Measurements from ENCODE around the gene ICAM2. TPM values are rescaled to one million over a fixed set of nuclear protein-coding genes. Genes with fewer than 3 reads are reported as not detected.

Gene ICAM2
- total RNA-seq, 1 experiment from 2014 or later, result not detected

- DNase-seq, result no peak
- no peak overlapping the region for H3K4me3 ChIP-seq
Measured at GRCh38 chr17:63954402-63955063, 65.9 kb downstream of the ICAM2 start.

More at GRCh38 chr17:63954402-63955063, 65.9 kb downstream of the ICAM2 start:
- H3K27me3 ChIP-seq, result no peaks in the 10 kb centered on the region
- H3K36me3 ChIP-seq, result no peaks in the 10 kb centered on the region
- H3K9me3 ChIP-seq, result no peaks in the 10 kb centered on the region

Other genes with a start within 250 kb of the ICAM2 start
- gene CCDC47, start 247.0 kb downstream of the ICAM2 start, total RNA-seq (2014; rRNA removed; shearing (Covaris generic); ENCODE audit: low replicate concordance), result 49.1 and 92.0 TPM in 2 replicates
- gene DDX42, start 246.5 kb downstream of the ICAM2 start, total RNA-seq (2014; rRNA removed; shearing (Covaris generic); ENCODE audit: low replicate concordance), result 37.7 and 83.3 TPM in 2 replicates
- gene PSMC5, start 193.2 kb downstream of the ICAM2 start, total RNA-seq (2014; rRNA removed; shearing (Covaris generic); ENCODE audit: low replicate concordance), result 116 and 133 TPM in 2 replicates
- 33.3 and 58.6 TPM in 2 replicates for gene FTSJ3, start 193.0 kb downstream of the ICAM2 start, total RNA-seq (2014; rRNA removed; shearing (Covaris generic); ENCODE audit: low replicate concordance)
- 156 and 163 TPM in 2 replicates for gene SMARCD2, start 177.9 kb downstream of the ICAM2 start, total RNA-seq (2014; rRNA removed; shearing (Covaris generic); ENCODE audit: low replicate concordance)
- gene CSH2, start 147.0 kb downstream of the ICAM2 start, total RNA-seq (2014; rRNA removed; shearing (Covaris generic); ENCODE audit: low replicate concordance), result not detected in 2 replicates
- not detected in 2 replicates for gene GH2, start 138.7 kb downstream of the ICAM2 start, total RNA-seq (2014; rRNA removed; shearing (Covaris generic); ENCODE audit: low replicate concordance)
- gene CSH1, start 124.1 kb downstream of the ICAM2 start, total RNA-seq (2014; rRNA removed; shearing (Covaris generic); ENCODE audit: low replicate concordance), result not detected in 2 replicates
- not detected in 2 replicates for gene CSHL1, start 109.4 kb downstream of the ICAM2 start, total RNA-seq (2014; rRNA removed; shearing (Covaris generic); ENCODE audit: low replicate concordance)
- gene GH1, start 101.8 kb downstream of the ICAM2 start, total RNA-seq (2014; rRNA removed; shearing (Covaris generic); ENCODE audit: low replicate concordance), result not detected in 2 replicates
- not detected in 2 replicates for gene CD79B, start 88.3 kb downstream of the ICAM2 start, total RNA-seq (2014; rRNA removed; shearing (Covaris generic); ENCODE audit: low replicate concordance)
- not detected in 2 replicates for gene SCN4A, start 47.7 kb downstream of the ICAM2 start, total RNA-seq (2014; rRNA removed; shearing (Covaris generic); ENCODE audit: low replicate concordance)
- gene PRR29, start 22.3 kb downstream of the ICAM2 start, total RNA-seq (2014; rRNA removed; shearing (Covaris generic); ENCODE audit: low replicate concordance), result not detected in 2 replicates
- 3.0 and 6.9 TPM in 2 replicates for gene ERN1, start 109.5 kb upstream of the ICAM2 start, total RNA-seq (2014; rRNA removed; shearing (Covaris generic); ENCODE audit: low replicate concordance)
- 9.2 and 17.2 TPM in 2 replicates for gene TEX2, start 242.6 kb upstream of the ICAM2 start, total RNA-seq (2014; rRNA removed; shearing (Covaris generic); ENCODE audit: low replicate concordance)